CD4-positive, alpha-beta T cell (primary cell): ENCODE results near the gene PPP1R13B. TPM values are rescaled to one million over a fixed set of nuclear protein-coding genes. Genes with fewer than 3 reads are reported as not detected.

ENCODE experiments used
- ATAC-seq: fragments of 200-7000 bp; cut with Tn5 transposase; one replicate; pipeline ENCODE4 v1.10.0; 2022; ENCODE audit warnings: mild to moderate bottlenecking; ENCODE audit not compliant: poor library complexity
- CTCF ChIA-PET: fragments of 350-600 bp; sonication (Branson Sonifier 250); formaldehyde crosslinking; loops from one replicate; lab custom pipeline; 2021; ENCODE audit warnings: antibody characterized with exemption, inconsistent platforms; lab: Charles Lee
- POLR2A ChIA-PET: fragments of 350-600 bp; sonication (Branson Sonifier 250); formaldehyde crosslinking; loops from one replicate; lab custom pipeline; 2021; ENCODE audit warnings: antibody characterized with exemption, inconsistent platforms; lab: Charles Lee
- DNase-seq, 14 experiments: peaks; one replicate each; pipeline ENCODE4 v3.0.0-alpha.2; 2013 to 2020; ENCODE audit warnings: mixed read lengths in 2 of 14
- H3K27ac ChIP-seq, 2 donors: one replicate each; pipeline versions ENCODE4 v1.5.1 to v1.7.0; 2013; ENCODE audit warnings: low read length in 2 of 2, low read depth in 1 of 2, mild to moderate bottlenecking in 1 of 2
- H3K27me3 ChIP-seq, 2 experiments: 1 replicate in 1 of 2; 2 replicates in 1 of 2; pipeline versions ENCODE4 v1.6.1 to v1.7.0; 2013; ENCODE audit warnings: low read length in 2 of 2, control low read depth in 1 of 2, mild to moderate bottlenecking in 1 of 2, moderate library complexity in 1 of 2; ENCODE audit not compliant: insufficient read depth in 2 of 2, control insufficient read depth in 1 of 2
- H3K36me3 ChIP-seq: one replicate; pipeline ENCODE4 v1.6.1; 2013; ENCODE audit warnings: low read length, control low read depth; ENCODE audit not compliant: insufficient read depth
- H3K4me1 ChIP-seq: one replicate; pipeline ENCODE4 v1.6.1; 2013; ENCODE audit warnings: low read length, control low read depth; ENCODE audit not compliant: insufficient read depth
- H3K4me3 ChIP-seq: one replicate; pipeline ENCODE4 v1.5.1; 2013; ENCODE audit warnings: mild to moderate bottlenecking, low read length, moderate library complexity
- H3K9me3 ChIP-seq, 2 experiments: 1 replicate in 1 of 2; 2 replicates in 1 of 2; pipeline versions ENCODE4 v1.6.1 to v1.7.0; 2013; ENCODE audit warnings: low read length in 2 of 2, mild to moderate bottlenecking in 2 of 2, control low read depth in 1 of 2, moderate library complexity in 1 of 2; ENCODE audit not compliant: control insufficient read depth in 1 of 2, insufficient read depth in 1 of 2
- H3K27ac Mint-ChIP-seq: one replicate; pipeline ENCODE4 v1.8.0; 2020; ENCODE audit warnings: mixed read lengths
- H3K27me3 Mint-ChIP-seq: one replicate; pipeline ENCODE4 v1.8.0; 2021; ENCODE audit warnings: mixed read lengths
- H3K36me3 Mint-ChIP-seq: one replicate; pipeline ENCODE4 v1.8.0; 2021; ENCODE audit warnings: low read depth, mixed read lengths
- H3K4me1 Mint-ChIP-seq: one replicate; pipeline ENCODE4 v1.8.0; 2021; ENCODE audit warnings: low read depth, mixed read lengths
- H3K4me3 Mint-ChIP-seq: one replicate; pipeline ENCODE4 v1.8.0; 2020; ENCODE audit warnings: mild to moderate bottlenecking, mixed read lengths
- H3K9me3 Mint-ChIP-seq: one replicate; pipeline ENCODE4 v1.8.0; 2020; ENCODE audit warnings: mixed read lengths
- CTCF ChIP-seq: fragments of 200-600 bp; IDR thresholded peaks from one replicate; pipeline ENCODE4 v1.8.0; 2022; ENCODE audit warnings: antibody characterized with exemption, mild to moderate bottlenecking
- intact Hi-C, 2 experiments: fragments of 100-400 bp; cut with DNase I in 1 of 2; cut with micrococcal nuclease in 1 of 2; formaldehyde crosslinking; loops; one replicate each; pipeline versions ENCODE4 v1.15.1 to v1.9.0; 2023 to 2025; cut with DNase I, micrococcal nuclease
- total RNA-seq, 174 experiments: library from RNA in 2 of 174; stranded (reverse) in 2 of 174; gene quantifications; one replicate each; pipeline ENCODE4 v1.2.3 and lab custom pipeline; 2021 to 2026

The PPP1R13B gene
- total RNA-seq, 2 experiments from 2014 or later = 14.3 to 14.4 TPM

GRCh38 chr14:103733651-103734050, 113.7 kb downstream of the PPP1R13B start:
- H3K36me3 Mint-ChIP-seq = peaks cover 46% of the 10 kb centered on the region
- no peak overlapping the region for H3K4me3 ChIP-seq
- intact Hi-C loops = no loop called here
- no peaks in the 10 kb centered on the region for H3K27me3 Mint-ChIP-seq
- no peak for TF ChIP-seq CTCF
- DNase-seq (no peak), ATAC-seq (no peak)
- no peak overlapping the region for H3K27ac Mint-ChIP-seq
- no peaks in the 10 kb centered on the region for H3K9me3 Mint-ChIP-seq
- no peak overlapping the region for H3K27ac ChIP-seq
- POLR2A ChIA-PET = no interaction called here
- H3K9me3 ChIP-seq = no peaks in the 10 kb centered on the region
- peaks cover 43% of the 10 kb centered on the region for H3K36me3 ChIP-seq
- CTCF ChIA-PET = no interaction called here
- no peaks in the 10 kb centered on the region for H3K27me3 ChIP-seq
- no peaks in the 10 kb centered on the region for H3K4me1 Mint-ChIP-seq
- H3K4me3 Mint-ChIP-seq = no peak overlapping the region
- H3K4me1 ChIP-seq = no peaks in the 10 kb centered on the region

GRCh38 chr14:103732868-103733620, 114.3 kb downstream of the PPP1R13B start:
- H3K27me3 Mint-ChIP-seq = no peaks in the 10 kb centered on the region
- no peak for ATAC-seq

GRCh38 chr14:103731916-103732867, 115.2 kb downstream of the PPP1R13B start:
- Histone ChIP-seq H3K4me3 (no peak overlapping the region), H3K4me1 (no peaks in the 10 kb centered on the region), H3K27me3 (no peaks in the 10 kb centered on the region), H3K27ac (no peak overlapping the region), H3K9me3 (no peaks in the 10 kb centered on the region), H3K36me3 (peaks cover 42% of the 10 kb centered on the region)
- Mint-ChIP-seq H3K4me1 (no peaks in the 10 kb centered on the region), H3K4me3 (no peak overlapping the region), H3K36me3 (peaks cover 34% of the 10 kb centered on the region), H3K9me3 (no peaks in the 10 kb centered on the region), H3K27me3 (no peaks in the 10 kb centered on the region), H3K27ac (no peak overlapping the region)
- ATAC-seq (no peak), DNase-seq (no peak)
- ChIA-PET POLR2A (no interaction called here), CTCF (no interaction called here)
- TF ChIP-seq CTCF = no peak
- intact Hi-C loops = no loop called here

More at GRCh38 chr14:103732868-103733620, 114.3 kb downstream of the PPP1R13B start:
- Mint-ChIP-seq H3K4me3 (no peak overlapping the region), H3K9me3 (no peaks in the 10 kb centered on the region), H3K4me1 (no peaks in the 10 kb centered on the region), H3K36me3 (peaks cover 41% of the 10 kb centered on the region), H3K27ac (no peak overlapping the region)
- Histone ChIP-seq H3K27ac (no peak overlapping the region), H3K4me3 (no peak overlapping the region), H3K4me1 (no peaks in the 10 kb centered on the region), H3K36me3 (peaks cover 42% of the 10 kb centered on the region), H3K9me3 (no peaks in the 10 kb centered on the region), H3K27me3 (no peaks in the 10 kb centered on the region)
- DNase-seq = no peak
- TF ChIP-seq CTCF = no peak
- ChIA-PET POLR2A (no interaction called here), CTCF (no interaction called here)
- intact Hi-C loops = no loop called here
